ENCODE results near the gene FAM120B. TPM values are rescaled to one million over a fixed set of nuclear protein-coding genes. Genes with fewer than 3 reads are reported as not detected.
A peak's percentile ranks its signal among the peaks of the same experiment; 100 is the strongest.
"Not testable (repeated sequence)": the region's sequence is repeated elsewhere in the genome, so short reads cannot be mapped to it uniquely, and the experiment has no call there.

Gene FAM120B
- total RNA-seq, 1 donor from 2014 or later = 33.7 TPM

DNA sequence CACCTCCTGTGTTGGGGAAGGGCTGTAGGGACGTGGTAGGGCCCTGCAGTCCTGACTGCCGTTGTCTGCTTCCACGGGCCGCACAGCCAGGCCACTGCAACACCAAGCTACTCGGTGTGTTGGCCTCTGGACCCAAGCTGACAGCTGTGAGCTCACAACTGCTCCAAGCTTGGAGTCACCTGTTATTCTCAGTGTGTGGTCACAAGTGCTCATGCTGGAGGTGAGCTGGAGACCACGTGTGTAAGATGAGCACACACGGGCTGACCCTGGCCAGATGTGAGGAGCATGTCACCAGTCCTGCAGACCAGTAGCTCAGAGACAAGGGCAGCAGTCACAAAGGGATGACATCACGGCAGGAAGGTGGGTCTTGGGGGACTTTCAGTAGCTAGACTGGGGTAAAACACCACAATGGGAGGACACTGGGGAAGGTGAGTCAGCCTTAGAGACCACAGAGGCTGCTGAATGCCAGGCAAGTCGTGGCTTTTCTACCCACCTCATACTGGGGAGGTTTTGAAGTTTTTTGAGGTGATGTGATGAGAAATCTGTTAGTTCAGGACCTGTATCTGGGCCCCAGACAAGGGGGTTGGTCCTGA is 87.3 kb downstream of the FAM120B start:
- no peak for DNase-seq (ENCODE audit: low read depth, low spot score)
- H3K4me3 Mint-ChIP-seq = no peak overlapping the region
- H3K4me1 Mint-ChIP-seq = no peaks in the 10 kb centered on the region
- H3K27ac Mint-ChIP-seq (ENCODE audit: unreplicated experiment) = no peak overlapping the region
- peaks cover 51% of the 10 kb centered on the region for H3K36me3 Mint-ChIP-seq (ENCODE audit: low read depth)
- H3K9me3 Mint-ChIP-seq = peaks cover 7% of the 10 kb centered on the region
- TF ChIP-seq, protein P1, sequence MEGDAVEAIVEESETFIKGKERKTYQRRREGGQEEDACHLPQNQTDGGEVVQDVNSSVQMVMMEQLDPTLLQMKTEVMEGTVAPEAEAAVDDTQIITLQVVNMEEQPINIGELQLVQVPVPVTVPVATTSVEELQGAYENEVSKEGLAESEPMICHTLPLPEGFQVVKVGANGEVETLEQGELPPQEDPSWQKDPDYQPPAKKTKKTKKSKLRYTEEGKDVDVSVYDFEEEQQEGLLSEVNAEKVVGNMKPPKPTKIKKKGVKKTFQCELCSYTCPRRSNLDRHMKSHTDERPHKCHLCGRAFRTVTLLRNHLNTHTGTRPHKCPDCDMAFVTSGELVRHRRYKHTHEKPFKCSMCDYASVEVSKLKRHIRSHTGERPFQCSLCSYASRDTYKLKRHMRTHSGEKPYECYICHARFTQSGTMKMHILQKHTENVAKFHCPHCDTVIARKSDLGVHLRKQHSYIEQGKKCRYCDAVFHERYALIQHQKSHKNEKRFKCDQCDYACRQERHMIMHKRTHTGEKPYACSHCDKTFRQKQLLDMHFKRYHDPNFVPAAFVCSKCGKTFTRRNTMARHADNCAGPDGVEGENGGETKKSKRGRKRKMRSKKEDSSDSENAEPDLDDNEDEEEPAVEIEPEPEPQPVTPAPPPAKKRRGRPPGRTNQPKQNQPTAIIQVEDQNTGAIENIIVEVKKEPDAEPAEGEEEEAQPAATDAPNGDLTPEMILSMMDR (conservative IDR thresholded peaks at IDR 0.05) = no peak
- no peaks in the 10 kb centered on the region for H3K27me3 Mint-ChIP-seq (ENCODE audit: low read depth)

DNA sequence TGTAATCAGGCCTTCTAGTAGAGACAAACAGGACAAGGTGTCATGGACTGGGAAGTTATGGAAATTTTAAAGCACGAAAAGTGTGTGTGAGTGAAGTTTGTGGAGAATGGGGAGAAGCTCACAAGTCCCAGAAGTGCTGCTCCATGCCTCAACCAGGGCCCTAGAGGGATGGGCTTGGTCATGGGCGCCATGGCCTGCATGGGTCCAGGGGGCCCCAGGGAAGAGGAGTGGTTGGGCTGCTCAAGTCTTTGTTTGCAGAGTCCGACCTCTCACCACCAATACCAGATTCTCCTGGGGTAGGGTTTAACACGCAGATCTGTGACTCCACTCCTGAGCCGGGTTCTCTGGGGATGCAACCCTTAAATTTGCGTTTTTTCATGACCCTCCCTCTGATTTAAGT is 88.4 kb downstream of the FAM120B start:
- Mint-ChIP-seq H3K4me3 (no peak overlapping the region), H3K36me3 (ENCODE audit: low read depth) (peaks cover 44% of the 10 kb centered on the region), H3K4me1 (no peaks in the 10 kb centered on the region), H3K27ac (ENCODE audit: unreplicated experiment) (peak overlapping the region; percentile 59), H3K9me3 (peaks cover 7% of the 10 kb centered on the region), H3K27me3 (ENCODE audit: low read depth) (no peaks in the 10 kb centered on the region)
- TF ChIP-seq, protein P1 (conservative IDR thresholded peaks at IDR 0.05) = no peak
- DNase-seq (ENCODE audit: low read depth, low spot score) = no peak

GRCh38 chr6:170398743-170399369 is 92.3 kb downstream of the FAM120B start:
- not testable (repeated sequence) for H3K27me3 Mint-ChIP-seq (ENCODE audit: low read depth); H3K27ac Mint-ChIP-seq (ENCODE audit: unreplicated experiment); H3K4me3 Mint-ChIP-seq; H3K9me3 Mint-ChIP-seq; DNase-seq (ENCODE audit: low read depth, low spot score)
- peaks cover 33% of the 10 kb centered on the region for H3K36me3 Mint-ChIP-seq (ENCODE audit: low read depth)
- peaks cover 18% of the 10 kb centered on the region for H3K4me1 Mint-ChIP-seq

GRCh38 chr6:170399955-170400558 is 93.5 kb downstream of the FAM120B start:
- H3K9me3 Mint-ChIP-seq; H3K27ac Mint-ChIP-seq (ENCODE audit: unreplicated experiment); H3K4me3 Mint-ChIP-seq; DNase-seq (ENCODE audit: low read depth, low spot score); H3K27me3 Mint-ChIP-seq (ENCODE audit: low read depth): not testable (repeated sequence)
- Mint-ChIP-seq H3K36me3 (ENCODE audit: low read depth) (peaks cover 27% of the 10 kb centered on the region), H3K4me1 (peaks cover 30% of the 10 kb centered on the region)

- no peak for DNase-seq (ENCODE audit: low read depth, low spot score)
- Mint-ChIP-seq H3K27me3 (ENCODE audit: low read depth) (no peaks in the 10 kb centered on the region), H3K4me1 (peaks cover 30% of the 10 kb centered on the region), H3K4me3 (no peak overlapping the region), H3K27ac (ENCODE audit: unreplicated experiment) (peak overlapping the region; percentile 95), H3K9me3 (no peaks in the 10 kb centered on the region), H3K36me3 (ENCODE audit: low read depth) (peaks cover 29% of the 10 kb centered on the region)
- TF ChIP-seq, protein P1 (conservative IDR thresholded peaks at IDR 0.05) = no peak
Observed at GRCh38 chr6:170402318-170403040, 95.9 kb downstream of the FAM120B start.

DNA sequence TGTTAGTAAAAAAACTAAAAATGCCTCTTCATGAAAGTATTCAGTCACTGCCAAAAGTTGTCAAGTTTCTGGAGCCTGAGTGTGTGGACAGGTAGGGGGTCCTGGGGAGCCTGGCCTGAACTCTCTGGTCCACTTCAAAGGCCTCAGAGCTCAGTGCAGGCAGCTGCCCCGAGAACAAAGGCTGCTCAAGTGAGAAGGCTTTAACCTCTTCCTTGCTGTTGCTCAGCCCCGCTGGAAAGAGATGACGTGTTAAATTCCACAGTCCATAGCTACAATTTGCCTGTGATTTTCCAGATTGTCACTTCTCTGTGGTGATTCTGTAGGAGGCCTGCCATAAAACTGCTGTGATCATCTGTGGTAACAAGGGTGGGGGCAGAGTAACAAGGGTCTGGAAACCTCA is 96.9 kb downstream of the FAM120B start:
- DNase-seq (ENCODE audit: low read depth, low spot score) = peak; percentile 30
- Mint-ChIP-seq H3K4me1 (peaks cover 30% of the 10 kb centered on the region), H3K27me3 (ENCODE audit: low read depth) (no peaks in the 10 kb centered on the region), H3K36me3 (ENCODE audit: low read depth) (peaks cover 35% of the 10 kb centered on the region), H3K4me3 (peak overlapping the region; percentile 25), H3K9me3 (no peaks in the 10 kb centered on the region), H3K27ac (ENCODE audit: unreplicated experiment) (peak overlapping the region; percentile 95)
- TF ChIP-seq, protein P1 (conservative IDR thresholded peaks at IDR 0.05) = no peak

All from neural crest cell (in vitro differentiated cells).